ENCODE measurements around the gene ADGRL3.
"Not testable (repeated sequence)": the region's sequence is repeated elsewhere in the genome, so short reads cannot be mapped to it uniquely, and the experiment has no call there.

The ADGRL3 gene

GRCh38 chr4:61205066-61205465 is 4.9 kb downstream of the ADGRL3 start:
- DNase-seq (ENCODE audit: low spot score), result no peak

GRCh38 chr4:61207156-61207555 is 7.0 kb downstream of the ADGRL3 start:
- not testable (repeated sequence) for DNase-seq (ENCODE audit: low spot score)

DNA sequence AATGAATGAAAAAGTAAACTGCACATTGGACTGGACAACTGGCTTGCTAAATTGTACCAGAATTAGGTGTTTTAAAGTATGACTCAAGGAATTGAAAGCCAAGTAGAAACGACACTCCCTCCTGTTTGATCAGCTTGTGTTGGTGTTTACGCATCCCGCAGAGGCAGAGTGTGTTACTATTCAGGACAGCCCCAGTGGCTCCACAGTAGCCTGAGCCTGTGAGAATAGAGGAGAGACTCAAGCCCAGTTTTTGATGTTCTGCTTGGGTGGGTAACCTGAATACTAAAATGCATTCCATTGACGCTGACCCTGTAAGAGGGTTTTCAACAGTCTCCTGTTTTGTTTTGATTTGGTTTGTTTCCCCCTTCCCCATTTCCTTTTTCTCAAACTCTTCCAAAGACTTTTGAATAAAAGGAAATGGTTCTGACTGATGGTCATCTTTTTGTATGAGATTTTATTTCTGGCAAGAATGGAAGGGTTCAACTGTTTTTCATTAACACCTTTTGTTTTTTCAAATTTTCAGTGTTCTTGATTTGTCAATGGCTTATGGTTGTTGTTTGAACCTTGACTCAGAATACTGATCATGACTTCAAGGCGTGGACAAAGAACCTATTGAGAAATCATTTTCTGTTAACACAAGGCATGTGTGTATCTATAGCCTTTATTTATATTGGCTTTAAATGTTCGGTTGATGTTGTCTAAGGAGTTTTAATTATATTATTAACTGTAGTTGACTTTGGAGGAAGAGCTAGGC is 10.2 kb downstream of the ADGRL3 start:
- DNase-seq (ENCODE audit: low spot score), result no peak

GRCh38 chr4:61211781-61212180 is 11.7 kb downstream of the ADGRL3 start:
- no peak for DNase-seq (ENCODE audit: low spot score)

GRCh38 chr4:61212788-61213187 is 12.7 kb downstream of the ADGRL3 start:
- DNase-seq (ENCODE audit: low spot score), result no peak

GRCh38 chr4:61214680-61215079 is 14.6 kb downstream of the ADGRL3 start:
- DNase-seq (ENCODE audit: low spot score), result no peak

DNA sequence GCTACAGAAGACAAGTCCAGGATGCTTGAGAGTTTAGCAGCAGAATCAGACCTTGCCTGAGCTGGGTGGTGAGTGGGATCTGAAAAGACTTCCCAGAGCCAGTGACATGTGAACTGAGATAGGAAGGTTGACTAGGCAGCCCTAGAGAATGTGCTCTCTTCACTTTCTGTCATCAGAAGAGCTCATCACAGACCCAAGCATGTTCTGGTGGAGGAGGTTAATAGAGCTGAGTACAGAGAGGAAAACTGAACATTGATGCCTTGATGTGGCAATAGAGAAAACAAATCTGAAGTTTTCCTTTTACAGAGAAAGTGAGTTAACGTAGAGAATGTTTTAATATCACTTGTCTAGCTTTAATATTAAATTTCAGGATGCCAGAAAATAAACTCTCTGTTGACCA is 17.1 kb downstream of the ADGRL3 start:
- no peak for DNase-seq (ENCODE audit: low spot score)

- no peak for DNase-seq (ENCODE audit: low spot score)
Observed at GRCh38 chr4:61220556-61220955, 20.4 kb downstream of the ADGRL3 start.

GRCh38 chr4:61223385-61223784 is 23.3 kb downstream of the ADGRL3 start:
- no peak for DNase-seq (ENCODE audit: low spot score)

- no peak for DNase-seq (ENCODE audit: low spot score)
Observed at GRCh38 chr4:61224573-61224972, 24.4 kb downstream of the ADGRL3 start.

DNA sequence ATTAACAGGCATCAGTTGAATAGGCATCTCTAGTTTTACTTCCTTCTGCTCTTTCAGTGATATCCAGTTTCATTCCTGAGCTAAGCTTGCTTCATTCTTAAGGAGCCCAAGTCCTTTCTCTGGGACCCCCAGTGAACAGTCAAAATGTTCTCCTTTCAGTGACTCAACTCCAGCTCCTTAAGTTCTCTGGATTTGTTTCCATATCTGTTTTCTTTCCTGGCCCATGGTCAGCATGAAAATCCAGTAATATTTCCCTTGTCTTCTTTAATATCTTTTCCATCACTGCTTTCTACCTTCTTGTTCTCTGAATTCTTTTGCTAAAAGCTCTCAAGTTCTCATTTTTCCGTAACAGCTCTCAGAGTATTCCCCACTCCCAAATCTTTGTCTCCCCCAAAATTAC is 25.5 kb downstream of the ADGRL3 start:
- DNase-seq (ENCODE audit: low spot score), result no peak

DNA sequence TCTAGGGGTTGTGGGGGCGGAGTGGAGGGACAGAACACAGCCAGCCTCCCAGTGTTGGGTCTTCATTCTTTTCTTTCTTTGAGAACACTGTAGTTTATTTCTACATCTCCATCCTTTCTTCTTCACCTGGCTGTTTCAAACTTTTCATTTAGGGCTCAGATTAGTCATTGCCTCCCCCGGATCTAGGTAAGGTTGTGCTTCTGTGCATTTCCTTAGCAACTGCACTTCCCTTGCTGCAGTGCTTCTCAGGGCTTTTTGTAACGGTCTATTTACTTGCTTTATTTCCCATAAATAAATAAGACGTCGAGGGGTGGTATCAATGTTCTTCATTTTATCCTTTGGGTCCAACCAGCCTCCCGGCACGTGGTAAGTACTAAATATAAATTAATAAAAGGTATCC is 31.3 kb downstream of the ADGRL3 start:
- no peak for DNase-seq (ENCODE audit: low spot score)

GRCh38 chr4:61239250-61239649 is 39.1 kb downstream of the ADGRL3 start:
- no peak for DNase-seq (ENCODE audit: low spot score)

DNA sequence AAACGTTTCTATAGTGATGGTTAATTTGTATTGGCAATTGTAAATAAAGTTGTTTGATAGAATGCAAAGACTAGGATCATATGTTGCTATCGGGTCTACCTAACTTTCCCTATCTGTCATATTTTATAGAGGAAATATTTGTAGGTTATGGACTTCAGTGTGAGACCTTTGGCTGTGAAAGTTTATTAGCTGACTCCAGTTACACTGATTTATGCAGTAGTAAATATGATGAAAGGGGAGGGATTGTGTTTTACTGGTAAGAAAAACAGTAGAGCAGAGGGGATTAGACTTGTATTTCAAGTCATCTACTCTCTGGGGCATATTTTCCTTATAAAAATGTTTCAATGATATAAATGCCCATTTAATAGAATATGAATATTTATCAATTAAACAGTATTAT is 43.8 kb downstream of the ADGRL3 start:
- no peak for DNase-seq (ENCODE audit: low spot score)

DNA sequence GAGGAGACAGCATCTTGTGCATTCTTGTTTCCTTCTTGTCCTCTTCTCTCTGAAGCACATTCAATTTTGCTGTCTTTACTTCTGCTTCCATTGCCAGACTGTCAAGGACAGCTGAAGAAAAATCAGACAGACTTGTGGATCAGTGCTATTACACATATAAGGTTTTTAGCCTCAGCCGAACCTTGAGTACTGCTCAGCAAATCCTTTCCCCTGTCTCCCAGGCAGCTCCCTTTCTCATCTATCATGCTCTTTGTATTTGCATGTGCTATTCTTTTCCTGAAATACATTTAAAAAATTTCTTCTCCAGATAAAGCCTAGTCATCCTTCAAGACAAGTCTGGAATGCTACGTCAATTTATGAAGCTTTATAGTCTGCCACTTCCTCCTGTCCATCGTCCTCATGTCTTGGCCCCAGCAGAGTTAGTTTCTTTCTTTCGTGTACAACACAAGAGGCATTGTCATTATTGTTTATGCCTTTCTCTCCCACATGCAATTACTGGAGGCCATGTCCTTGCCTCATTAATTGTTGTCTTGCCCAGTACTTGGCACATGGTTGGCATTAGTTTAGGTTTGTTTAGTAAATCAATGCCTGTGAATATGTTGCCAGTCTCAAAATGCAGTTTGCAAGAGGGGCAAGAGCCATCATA is 45.1 kb downstream of the ADGRL3 start:
- DNase-seq (ENCODE audit: low spot score), result no peak

- no peak for DNase-seq (ENCODE audit: low spot score)
Observed at GRCh38 chr4:61246034-61246433, 45.9 kb downstream of the ADGRL3 start.

GRCh38 chr4:61248705-61249104 is 48.6 kb downstream of the ADGRL3 start:
- DNase-seq (ENCODE audit: low spot score), result no peak

DNA sequence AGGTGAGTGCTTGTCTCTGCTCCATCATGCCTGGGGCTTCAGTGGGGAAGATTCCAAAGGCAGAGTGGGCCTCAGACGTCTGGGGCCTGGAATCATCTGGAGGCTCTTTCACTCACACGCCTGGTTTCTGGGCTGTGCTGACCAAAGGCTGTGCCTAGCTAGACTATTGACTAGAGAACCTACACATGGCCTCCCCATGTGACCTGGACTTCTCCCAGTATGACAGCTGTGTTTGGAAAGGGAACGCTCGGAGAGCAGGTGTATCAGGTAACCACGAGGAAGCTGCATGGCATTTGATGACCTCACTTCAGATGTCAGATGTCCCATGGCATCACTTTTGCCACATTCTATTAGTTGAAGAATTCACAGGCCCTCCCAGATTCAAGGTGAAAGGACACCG is 51.0 kb downstream of the ADGRL3 start:
- peak; percentile 2 for DNase-seq (ENCODE audit: low spot score)

GRCh38 chr4:61254406-61254805 is 54.3 kb downstream of the ADGRL3 start:
- DNase-seq (ENCODE audit: low spot score), result peak; percentile 12

DNA sequence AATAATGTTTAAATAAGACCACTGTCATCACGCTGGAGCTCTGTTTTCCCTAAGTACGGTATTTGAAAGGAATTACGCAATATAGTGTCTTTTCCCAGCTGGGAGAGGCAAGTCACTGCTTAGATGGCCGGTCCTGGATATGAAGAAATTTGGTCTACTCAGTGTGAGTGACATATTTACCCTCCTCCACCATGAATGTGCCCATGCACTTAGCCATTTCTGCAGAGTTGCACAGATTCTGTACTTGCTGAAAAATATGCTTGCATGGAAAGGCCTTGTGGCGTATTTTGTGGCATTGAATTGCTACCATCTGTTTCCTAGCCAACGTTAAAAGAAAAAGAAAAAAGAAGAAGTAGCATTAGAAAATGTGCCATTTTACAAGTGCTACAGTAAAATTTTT is 73.1 kb downstream of the ADGRL3 start:
- DNase-seq (ENCODE audit: low spot score), result no peak

DNA sequence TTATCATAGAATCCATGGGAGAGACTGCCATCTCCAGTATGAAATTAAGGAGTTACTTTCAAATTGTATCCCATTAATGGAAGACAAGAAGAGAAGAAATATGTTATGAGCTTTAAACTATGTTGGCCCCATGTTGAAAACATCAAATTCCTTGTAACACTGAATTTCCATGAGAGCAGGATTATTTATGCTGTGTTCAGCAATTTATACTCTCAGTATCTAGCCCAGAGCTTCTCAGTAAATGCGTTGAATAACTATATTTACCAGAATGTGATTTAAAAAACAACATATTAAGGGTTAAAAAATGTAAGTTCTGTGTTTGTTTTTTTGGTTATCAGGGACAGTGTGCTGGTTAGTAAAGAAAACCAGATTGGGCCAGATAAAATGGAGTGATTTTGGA is 74.2 kb downstream of the ADGRL3 start:
- DNase-seq (ENCODE audit: low spot score), result no peak

DNA sequence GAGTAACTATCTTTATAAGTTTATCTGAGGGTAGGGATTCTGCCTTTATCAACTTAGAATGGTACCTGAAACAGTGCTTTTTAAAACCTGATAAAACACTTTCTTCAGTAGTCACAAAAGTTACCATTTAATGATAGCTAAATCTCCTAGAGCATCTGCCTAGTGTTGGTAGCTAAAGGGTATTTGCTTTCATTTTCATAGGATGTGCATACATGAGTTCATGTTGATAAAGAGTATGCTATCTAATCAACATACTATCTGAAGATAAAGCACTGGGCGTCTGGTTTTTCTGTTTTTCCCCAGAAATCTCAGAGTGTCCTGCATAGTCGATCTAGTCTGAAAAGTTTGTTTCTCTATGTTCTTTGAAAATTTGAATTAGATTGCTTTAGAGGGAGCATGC is 75.1 kb downstream of the ADGRL3 start:
- DNase-seq (ENCODE audit: low spot score), result no peak

DNA sequence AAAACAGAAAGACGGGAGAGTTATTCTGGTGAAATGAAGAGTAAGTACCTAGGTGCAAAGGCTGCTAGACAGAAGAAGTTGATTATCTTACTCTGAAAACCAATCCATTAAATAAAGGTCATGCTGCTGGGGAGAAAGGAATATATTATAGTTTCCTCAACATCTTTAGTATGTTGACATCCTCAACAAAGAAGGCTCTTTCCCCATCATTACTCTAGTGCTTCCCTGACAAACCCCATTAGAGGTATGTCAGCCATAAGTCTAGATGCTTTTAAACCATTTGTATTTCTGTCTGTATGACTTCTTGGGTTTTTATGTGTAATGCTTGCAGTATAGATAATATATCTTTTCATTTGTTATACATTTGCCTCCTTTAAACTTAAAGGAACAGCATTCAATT is 75.9 kb downstream of the ADGRL3 start:
- no peak for DNase-seq (ENCODE audit: low spot score)
